ENCODE results near the gene FIBCD1.
"Not testable (repeated sequence)": the region's sequence is repeated elsewhere in the genome, so short reads cannot be mapped to it uniquely, and the experiment has no call there.

The FIBCD1 gene

GRCh38 chr9:130922893-130923610 is 16.0 kb downstream of the FIBCD1 start:
- no peak for DNase-seq (ENCODE audit: low read depth in 2 of 2)

- DNase-seq (ENCODE audit: low read depth in 2 of 2) = no peak
Measured at GRCh38 chr9:130921989-130922892, 16.8 kb downstream of the FIBCD1 start.

DNA sequence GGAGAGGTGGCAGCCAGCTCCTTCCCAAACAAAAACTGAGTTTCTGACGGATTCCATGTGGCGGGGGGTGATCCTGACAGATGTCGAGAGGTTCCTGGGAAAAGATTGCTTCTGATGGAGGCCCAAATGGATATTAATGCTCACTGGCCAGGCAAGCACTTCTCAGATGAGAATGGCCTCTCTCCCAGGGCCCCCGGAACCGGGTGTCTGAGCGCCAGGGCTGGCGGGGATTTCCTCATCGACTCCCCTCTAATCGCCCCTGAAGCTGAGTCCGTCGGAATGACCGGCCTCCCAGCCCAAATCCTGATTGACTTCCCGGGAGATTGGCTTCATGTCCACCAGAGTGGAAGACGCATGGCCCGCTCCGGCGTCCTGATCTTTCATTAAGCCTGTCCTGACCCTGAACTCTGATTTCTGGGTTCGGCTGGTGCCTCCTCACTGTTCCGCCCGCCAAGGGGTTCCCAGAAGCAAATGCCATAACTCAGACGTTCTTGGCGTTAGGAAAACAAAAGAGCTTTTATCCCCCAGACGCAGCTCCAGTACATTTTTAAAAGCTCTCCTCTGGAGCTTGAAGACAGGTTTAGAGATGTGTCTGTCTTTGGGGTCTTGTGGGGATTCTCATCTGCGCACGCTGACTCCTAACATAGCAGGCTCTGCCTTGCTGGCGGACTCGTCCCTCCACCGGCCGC is 17.6 kb downstream of the FIBCD1 start:
- no peak for DNase-seq (ENCODE audit: low read depth in 2 of 2)

- DNase-seq (ENCODE audit: low read depth in 2 of 2) = no peak
Measured at GRCh38 chr9:130920762-130921299, 18.2 kb downstream of the FIBCD1 start.

DNA sequence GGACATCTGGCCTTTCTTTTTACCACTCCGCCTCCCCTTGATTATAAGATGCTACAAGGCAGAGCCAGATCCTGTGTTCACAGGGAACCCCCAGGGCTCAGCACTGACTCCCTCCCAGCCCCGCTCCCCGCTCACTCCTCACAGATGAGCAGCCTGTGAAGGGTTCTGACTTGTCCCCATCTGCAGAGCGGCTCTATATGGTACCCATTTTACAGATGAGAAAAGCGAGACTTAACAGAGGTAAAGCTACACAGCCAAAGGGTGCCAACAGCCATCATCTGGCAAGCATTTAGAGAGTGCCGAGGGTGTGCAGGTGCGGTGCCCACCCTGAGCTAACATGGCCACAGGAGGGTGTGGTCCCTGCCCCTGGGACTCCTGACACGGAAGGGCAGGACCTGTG is 18.8 kb downstream of the FIBCD1 start:
- DNase-seq (ENCODE audit: low read depth in 2 of 2) = no peak

GRCh38 chr9:130919559-130920145 is 19.4 kb downstream of the FIBCD1 start:
- DNase-seq (ENCODE audit: low read depth in 2 of 2) = no peak

- no peak for DNase-seq (ENCODE audit: low read depth in 2 of 2)
Measured at GRCh38 chr9:130918826-130919558, 20.1 kb downstream of the FIBCD1 start.

DNA sequence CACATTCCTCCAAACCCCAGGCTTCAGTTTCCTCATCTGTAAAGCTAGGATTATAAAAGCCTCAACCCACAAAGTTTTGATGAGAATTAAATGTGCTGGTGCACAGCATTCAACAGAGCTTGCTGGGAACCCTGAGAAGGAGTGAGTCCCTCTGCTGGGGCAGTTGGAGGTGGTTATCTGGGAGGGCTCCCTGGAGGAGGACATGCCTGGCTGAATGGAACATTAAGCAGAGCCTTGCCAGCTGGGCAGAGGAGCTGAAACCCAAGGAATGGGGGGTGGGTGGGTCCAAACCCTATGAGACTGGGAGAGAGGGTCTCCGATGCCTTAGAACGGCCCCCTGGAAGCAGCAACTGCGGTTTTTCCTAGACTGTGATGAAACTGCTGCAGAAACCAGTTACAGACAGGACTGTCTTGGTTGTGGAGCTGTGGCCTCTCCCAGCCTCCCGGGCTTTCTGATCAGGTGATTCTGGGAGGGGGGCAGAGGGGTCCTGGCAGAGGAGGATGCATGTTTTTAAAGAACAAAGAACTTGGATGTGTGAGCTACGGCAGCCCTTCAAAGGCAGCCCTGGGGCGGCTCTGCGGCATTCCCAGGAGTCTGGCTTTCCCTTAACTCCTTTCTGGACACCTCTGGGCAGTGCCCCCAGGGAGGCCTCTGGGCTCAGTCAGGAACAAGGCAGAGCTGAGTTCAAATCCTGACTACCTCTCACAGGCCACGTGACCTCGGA is 20.8 kb downstream of the FIBCD1 start:
- no peak for DNase-seq (ENCODE audit: low read depth in 2 of 2)

DNA sequence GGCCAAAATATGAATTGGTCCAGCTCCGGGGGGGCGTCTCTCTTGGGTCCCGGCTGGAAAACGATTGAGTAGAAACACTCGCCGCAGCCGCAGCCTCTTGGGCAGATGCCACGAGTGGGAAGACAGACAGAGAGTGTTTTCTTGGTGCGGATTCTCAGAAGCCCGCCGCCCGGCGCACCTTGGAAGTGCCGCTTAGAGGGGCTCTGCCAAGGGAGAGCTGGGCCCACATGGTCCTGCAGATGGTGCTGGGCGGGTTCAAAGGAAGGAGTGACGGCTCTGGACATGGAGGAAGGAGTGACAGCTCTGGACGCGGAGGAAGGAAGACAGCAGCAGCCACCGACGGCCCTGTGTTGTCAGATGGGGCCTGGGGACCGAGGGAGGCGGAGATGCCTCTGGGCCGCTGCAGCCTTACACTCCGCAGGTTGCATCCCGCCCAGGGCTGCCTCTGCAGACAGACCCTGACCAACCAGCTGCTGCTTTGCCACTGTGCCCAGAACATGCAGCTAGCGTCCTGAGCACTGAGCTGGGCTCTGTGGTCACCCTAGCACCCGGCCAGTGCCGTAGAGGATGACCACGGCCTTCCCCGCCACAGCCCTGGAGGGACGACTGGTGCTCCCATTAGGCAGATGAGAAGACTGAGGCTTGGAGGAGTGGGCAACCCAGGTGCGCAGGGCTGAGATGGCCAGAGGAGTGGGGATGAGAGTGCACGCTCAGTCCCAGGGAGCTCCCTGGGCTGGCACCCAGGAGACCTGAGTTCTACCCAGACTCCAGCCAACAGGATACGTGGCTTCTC is 21.7 kb downstream of the FIBCD1 start:
- DNase-seq (ENCODE audit: low read depth in 2 of 2) = no peak

- no peak for DNase-seq (ENCODE audit: low read depth in 2 of 2)
Measured at GRCh38 chr9:130915096-130915447, 24.0 kb downstream of the FIBCD1 start.

DNA sequence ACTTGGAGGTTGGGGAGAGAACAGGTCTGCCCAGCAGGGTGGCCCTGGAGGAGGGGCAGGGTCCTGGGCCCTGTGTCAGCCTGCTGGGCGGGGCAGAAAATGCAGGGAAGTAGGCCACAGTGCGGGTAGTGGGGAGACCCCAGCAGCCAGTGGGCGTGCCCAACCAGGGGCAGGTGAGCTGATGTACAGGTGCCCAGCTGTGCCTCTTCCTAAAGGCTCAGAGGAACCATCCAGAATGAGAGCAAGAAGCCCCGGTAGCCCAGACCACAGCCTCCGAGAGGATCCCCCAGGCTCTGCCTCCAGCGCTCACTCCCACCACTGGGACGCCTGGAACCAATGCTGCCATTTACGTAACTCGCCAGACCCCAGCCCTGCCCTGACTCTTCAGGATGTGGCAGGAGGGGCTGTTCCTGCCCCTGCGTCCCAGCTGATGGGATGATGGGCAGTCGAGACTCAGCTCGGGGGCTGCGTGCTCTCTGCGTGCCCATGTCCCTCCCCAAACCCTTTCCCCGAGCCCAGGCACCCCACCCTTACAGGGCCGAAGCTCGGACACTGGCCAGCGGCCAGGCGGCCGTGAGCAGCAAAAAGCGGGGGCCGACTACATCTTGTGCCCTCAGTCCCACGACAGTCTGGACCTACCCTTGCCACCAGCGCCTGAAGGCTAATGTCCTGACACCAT is 24.5 kb downstream of the FIBCD1 start:
- DNase-seq (ENCODE audit: low read depth in 2 of 2) = no peak

GRCh38 chr9:130913599-130914416 is 25.2 kb downstream of the FIBCD1 start:
- no peak for DNase-seq (ENCODE audit: low read depth in 2 of 2)

DNA sequence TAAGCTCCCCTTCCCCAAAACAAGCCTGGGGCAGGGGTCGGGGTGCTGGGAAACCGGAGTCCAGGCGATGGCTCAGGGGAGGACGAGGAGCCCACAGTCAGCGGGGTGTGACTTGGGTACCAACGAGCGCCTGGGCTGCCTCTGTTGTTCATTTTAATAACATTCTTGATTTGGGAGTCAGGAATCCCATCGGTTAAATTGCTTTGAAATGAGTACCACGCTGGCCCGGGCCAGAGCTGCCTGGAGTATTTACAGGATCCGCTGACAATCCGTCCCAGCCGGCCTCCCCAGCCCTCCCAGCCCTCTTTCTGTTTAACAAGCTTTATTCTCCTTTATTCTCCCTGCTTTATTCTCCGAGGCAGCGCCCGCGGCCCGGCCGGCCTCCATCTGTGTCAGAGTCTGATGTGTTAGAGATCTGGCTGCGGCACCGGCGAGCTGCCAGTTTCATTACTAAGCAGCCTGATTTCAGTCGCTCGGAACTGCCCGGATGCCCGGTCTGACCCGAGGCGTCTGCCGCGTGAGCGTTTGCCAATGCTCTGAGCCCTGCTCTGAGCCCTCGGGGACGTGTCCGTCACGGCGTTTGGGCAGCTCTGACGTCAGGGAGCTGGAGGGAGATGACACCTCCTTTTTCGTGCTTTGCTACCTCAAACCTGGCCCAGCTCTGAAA is 26.0 kb downstream of the FIBCD1 start:
- no peak for DNase-seq (ENCODE audit: low read depth in 2 of 2)

DNA sequence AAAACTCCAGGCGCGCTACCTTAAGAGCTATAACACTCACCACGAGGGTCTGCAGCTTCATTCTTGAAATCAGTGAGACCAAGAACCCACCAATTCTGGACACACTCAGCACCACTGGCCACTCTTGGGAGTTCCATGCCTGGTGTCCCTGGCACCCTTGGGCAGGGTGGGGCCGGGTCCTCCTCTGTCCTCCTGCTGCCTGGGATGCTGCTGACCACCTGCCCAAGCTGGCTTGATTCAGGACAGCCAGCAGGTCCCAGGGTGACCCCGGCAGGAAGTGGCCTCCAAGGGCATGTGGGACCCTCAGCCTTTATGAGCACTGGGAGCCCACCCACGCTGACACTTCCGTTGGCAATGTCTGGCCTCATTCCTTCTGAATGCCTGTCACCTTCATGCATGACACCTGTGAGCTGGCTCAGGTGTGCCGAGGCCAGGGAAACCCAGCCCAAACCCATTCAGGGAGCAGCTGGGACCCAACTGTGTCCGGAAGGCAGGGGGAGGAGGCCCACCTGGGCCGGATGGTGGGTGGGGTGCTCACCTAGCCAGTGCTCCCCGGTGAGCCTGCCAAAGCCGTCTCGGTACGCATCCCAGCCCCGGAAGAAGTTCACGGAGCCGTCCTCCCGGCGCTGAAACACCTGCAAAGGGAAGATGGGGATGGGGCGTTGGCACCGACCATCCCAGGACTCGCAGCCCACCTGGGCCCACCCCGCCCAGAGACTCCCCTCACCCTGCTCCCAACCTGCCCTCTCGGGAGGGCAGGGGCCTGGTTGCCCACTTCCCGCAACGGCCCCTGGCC is 27.6 kb downstream of the FIBCD1 start:
- no peak for DNase-seq (ENCODE audit: low read depth in 2 of 2)

- not testable (repeated sequence) for DNase-seq (ENCODE audit: low read depth in 2 of 2)
Measured at GRCh38 chr9:130910670-130911069, 28.4 kb downstream of the FIBCD1 start.

DNA sequence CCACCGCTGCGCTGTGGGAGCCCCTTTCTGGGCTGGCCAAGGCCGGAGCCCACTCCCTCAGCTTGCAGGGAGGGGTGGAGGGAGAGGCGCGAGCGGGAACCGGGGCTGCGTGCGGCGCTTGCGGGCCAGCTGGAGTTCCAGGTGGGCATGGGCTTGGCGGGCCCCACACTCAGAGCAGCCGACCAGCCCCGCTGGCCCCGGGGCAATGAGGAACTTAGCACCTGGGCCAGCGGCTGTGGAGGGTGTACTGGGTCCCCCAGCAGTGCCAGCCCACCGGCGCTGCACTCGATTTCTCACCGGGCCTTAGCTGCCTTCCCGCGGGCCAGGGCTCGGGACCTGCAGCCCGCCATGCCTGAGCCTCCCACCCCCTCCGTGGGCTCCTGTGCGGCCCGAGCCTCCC is 29.0 kb downstream of the FIBCD1 start:
- not testable (repeated sequence) for DNase-seq (ENCODE audit: low read depth in 2 of 2)

- no peak for DNase-seq (ENCODE audit: low read depth in 2 of 2)
Measured at GRCh38 chr9:130908878-130909355, 30.1 kb downstream of the FIBCD1 start.
